HuH-7 (cell line): Measurements from ENCODE around the gene DGCR8.
A peak's percentile ranks its signal among the peaks of the same experiment; 100 is the strongest.
"Not testable (repeated sequence)": the region's sequence is repeated elsewhere in the genome, so short reads cannot be mapped to it uniquely, and the experiment has no call there.

Source experiments
- DNase-seq: peaks from one replicate; pipeline ENCODE4 v3.0.0; 2011; ENCODE audit warnings: low spot score

Gene DGCR8

GRCh38 chr22:20066617-20067383 is 13.2 kb upstream of the DGCR8 start:
- no peak for DNase-seq

DNA sequence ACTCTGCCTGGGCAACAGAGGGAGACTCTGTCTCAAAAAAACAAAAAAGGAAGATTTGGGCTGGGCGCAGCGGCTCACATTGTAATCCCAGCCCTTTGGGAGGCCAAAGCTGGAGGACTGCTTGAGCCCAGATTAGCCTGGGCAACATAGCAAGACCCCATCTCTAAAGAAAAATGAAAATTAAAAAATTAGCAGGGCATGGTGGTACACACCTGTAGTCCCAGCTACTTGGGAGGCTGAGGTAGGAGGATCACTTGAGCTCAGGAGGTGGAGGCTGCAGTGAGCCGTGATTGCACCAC is 12.7 kb upstream of the DGCR8 start:
- not testable (repeated sequence) for DNase-seq

DNA sequence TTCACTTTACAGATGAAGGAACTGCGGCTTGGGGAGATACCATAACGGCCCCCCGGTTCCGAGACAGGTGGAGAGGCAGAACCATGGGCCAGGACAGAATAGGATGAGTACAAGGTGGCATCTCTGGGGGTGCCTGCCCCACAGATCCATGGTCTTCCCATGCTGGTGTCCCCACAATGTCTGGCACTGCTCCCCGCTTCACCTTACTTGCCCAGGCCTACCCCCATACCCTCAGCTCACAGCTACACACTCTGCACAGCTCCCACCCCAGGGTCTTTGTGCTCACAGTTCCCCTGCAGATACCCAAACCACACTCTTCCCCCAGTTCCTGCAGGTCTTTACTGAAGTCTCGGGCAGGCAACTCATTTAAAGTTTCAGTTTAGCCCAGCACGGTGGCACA is 11.4 kb upstream of the DGCR8 start:
- DNase-seq, result no peak

- no peak for DNase-seq
These were observed 10.6 kb upstream of the DGCR8 start for GRCh38 chr22:20069331-20070042.

DNA sequence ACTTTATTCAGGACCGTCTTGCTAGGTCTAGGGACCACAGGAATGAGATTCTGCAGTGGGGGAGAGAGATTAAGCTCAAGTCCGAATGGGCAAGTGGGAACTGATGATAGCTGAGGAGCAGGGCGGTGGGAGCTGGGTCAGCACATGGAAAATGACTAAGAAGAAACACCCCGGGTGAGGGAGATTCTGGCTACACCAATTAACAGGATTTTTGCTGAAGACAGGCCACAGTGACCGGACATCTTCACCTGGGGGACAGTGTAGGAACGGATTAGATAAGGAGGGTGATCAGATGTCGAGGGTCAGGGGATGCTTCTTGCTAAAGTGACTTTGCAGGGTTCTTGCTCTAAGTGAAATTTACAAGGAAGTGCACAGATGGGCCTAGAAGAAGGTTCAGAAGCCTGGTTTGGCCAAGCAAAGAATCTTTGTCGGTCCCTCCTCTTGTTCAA is 8.5 kb upstream of the DGCR8 start:
- DNase-seq, result no peak

GRCh38 chr22:20076627-20077172 is 3.3 kb upstream of the DGCR8 start:
- DNase-seq, result no peak

GRCh38 chr22:20080445-20080775 is 369 bp downstream of the DGCR8 start:
- DNase-seq, result peak; percentile 61

DNA sequence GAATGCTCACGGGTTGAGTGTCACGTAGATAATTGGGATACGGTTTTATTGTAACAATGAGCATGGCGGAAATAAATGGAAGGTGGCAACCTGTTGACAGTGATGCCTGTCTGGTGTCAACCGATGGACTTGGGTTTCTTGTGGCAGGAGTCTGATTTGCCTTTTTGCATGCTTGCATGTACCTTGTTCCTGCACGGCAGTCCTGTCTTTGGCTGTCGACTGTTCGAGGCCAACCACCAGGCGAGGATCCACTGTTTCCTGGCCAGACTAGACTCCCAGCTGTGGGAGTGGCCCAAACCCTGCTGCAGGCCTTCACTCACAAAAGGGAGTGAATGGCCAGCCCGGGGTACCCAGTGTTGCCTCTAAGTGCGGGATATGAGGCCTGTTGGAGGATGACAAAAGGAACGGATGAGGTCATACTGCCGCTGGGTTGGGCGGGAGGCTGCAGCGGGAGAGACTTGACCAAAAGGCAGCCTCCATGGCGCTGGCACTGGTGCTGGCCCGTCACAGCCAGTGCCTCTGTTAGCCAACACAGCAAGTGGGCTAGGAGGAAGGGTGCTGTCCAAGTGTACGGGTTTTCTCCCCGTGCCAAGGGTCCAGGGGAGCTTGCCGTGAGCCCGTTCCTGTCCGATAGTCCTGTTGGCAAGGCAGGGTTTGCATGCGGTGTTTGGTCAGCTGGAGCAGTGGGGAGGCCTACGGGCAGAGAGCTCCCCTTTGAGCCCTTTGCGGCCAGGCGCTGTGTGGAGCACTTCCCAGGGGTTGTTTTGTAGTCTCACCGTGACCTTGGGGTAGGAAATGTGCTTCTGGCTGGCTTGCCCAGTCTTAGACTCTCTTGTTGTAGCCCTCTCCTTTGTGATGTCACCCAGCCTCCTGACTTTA is 974 bp downstream of the DGCR8 start:
- DNase-seq, result no peak

GRCh38 chr22:20083157-20083890 is 3.3 kb downstream of the DGCR8 start:
- no peak for DNase-seq

DNA sequence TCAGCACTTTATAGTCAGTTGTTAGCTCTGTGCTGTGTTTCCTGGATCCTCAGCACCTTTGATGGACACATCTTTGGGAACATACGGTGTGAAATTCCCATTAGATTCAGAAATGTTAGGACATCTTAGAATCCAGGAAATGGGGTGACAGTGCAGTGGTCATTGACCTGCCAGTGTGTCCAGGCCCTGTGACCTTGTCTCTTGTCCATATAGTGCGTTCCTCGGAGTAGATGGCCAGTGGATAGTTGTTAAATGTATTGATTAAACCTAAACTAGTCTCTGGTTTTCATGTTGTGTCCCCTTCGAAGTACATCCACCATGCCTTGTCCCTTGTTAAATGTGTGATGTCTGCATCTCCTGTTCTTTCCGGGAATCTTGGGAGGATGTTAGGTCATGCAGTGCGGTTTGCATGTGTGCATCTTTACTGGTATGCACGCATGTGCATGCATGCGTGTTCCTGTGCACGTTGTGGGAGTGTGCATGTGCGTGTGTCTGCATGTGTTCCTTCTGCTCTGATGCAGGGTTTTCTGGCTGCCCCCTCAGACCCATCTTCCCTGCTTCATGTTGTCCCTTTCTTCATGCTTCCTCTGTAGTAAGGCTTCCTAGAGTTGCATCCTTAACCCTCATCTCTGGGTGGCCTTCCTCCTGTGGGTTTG is 4.0 kb downstream of the DGCR8 start:
- DNase-seq, result no peak

- peak; percentile 80 for DNase-seq
These were observed 4.7 kb downstream of the DGCR8 start for GRCh38 chr22:20084547-20085413.

DNA sequence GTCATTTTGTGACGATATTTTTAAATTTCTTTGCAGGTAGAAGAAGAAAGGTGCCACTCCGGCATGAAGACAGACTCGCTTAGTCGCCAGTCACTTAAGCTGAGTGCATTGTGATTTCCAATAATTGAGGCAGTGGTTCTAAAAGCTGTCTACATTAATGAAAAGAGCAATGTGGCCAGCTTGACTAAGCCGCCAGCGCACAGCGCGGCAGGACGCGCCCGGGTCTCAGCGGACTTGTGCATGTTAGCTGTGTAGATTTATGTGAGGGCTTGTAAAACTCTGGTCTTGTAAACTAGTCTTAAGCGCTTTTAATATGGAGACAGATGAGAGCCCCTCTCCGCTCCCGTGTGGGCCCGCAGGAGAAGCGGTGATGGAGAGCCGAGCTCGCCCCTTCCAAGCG is 5.6 kb downstream of the DGCR8 start:
- no peak for DNase-seq

- no peak for DNase-seq
These were observed 6.1 kb downstream of the DGCR8 start for GRCh38 chr22:20086101-20086599.

- no peak for DNase-seq
These were observed 6.7 kb downstream of the DGCR8 start for GRCh38 chr22:20086763-20087162.

DNA sequence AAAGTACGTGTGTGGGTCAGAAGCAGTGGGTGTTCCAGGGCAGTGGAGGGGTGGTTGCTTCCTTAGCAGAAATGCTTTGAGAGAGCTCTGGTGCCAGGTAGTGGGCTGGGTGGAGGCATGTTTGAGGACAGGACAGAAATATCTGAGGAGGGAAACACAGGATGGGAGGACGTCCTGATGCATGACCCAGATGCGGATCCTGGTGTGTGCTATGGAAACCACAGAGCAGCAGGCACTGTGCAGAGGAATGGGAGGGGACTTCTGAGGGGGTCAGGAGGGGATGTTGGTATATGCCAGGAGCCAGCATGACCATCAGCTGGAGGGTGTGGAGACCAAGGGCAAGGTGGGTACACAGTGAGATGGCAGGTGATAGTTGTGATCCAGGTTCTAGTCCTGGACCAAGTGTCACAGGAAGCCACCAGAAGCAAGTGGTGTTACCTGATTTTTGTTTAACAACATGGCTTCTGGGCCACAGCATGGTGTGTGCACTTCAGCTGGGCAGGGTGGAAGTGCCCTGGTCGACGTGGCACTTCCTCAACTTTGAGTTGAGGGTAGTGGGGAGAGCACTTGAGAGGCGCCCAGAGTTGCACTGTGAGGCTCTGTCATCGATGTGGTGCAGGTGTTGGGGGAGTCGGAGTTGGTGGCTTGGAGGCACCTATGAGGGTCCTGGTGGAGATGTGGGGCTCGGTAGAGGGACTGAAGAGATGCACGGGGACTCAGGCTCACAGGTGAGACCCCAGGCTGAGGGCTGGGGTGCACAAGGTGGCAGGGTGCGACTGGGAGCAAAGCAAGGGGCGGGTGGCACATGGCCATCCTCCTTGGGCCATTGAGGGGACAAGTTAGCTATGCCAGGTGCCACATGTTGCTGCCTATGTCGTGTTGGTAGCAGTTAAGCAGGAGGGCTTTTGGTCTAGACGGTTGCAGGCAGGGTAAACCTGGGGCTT is 7.5 kb downstream of the DGCR8 start:
- no peak for DNase-seq

DNA sequence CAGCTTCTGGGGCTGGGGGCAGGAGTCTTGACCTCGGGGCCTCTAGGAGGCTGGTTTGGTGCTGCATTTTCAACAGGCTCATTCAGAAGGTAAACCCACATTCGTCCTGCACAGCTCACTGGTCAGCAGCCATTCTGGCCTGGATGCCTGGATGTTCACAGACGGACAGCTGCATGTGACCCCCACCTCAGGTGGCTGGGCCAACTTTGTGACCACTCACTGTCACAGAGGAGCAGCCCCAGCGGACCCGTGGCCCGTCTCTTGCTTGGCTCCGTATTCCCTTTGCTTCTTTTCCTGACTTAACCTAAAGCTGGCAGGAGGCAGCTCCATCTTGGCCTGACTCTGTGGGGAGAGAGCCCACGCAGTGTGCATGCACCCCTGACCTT is 8.2 kb downstream of the DGCR8 start:
- DNase-seq, result no peak

- no peak for DNase-seq
These were observed 9.4 kb downstream of the DGCR8 start for GRCh38 chr22:20089226-20089976.

DNA sequence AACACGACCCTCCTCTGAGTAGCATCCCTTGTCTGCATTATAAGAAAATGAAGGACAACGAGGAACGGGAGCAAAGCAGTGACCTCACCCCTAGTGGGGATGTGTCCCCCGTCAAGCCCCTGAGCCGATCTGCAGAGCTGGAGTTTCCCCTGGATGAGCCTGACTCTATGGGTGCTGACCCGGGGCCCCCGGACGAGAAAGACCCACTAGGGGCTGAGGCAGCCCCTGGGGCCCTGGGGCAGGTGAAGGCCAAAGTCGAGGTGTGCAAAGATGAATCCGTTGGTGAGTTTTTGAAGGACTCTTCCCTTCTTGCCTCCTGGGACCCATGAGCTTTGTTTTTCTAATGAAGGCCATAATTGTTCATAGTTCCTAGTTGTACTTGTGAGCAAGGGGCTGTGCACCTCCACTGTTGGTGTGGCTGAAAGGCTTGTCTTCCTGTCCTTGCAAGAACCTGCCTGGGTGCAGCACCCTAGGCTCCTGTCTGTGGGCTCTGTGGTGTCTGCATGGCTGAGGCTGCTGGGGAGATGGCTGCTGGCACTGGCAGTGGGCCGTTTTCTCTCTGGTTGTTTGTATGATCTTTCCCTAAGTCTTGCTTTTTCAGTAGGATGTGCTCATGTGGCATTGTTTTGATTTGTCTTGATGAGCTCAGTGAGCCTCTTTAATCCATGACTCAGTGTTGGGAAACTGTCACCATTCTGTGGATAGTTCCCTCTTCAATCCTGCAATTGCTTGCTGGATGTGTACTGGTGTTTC is 10.1 kb downstream of the DGCR8 start:
- DNase-seq, result no peak
